Naive B cell (primary cell): ENCODE measurements around the gene KIR2DL1. TPM values are rescaled to one million over a fixed set of nuclear protein-coding genes. Genes with fewer than 3 reads are reported as not detected.
"Not testable (repeated sequence)": the region's sequence is repeated elsewhere in the genome, so short reads cannot be mapped to it uniquely, and the experiment has no call there.

Experiments used
- ATAC-seq, 2 donors: fragments of 150-1000 bp; cut with Tn5 transposase; 2 replicates each; pipeline ENCODE4 v1.10.0; 2021; ENCODE audit warnings: low read depth in 2 of 2, mild to moderate bottlenecking in 2 of 2, moderate library complexity in 2 of 2
- DNase-seq: peaks from one replicate; pipeline ENCODE4 v3.0.0; 2022
- H3K27ac Mint-ChIP-seq, 6 donors: one replicate each; pipeline ENCODE4 v1.8.0; 2020 to 2022; ENCODE audit warnings: mild to moderate bottlenecking in 6 of 6, mixed read lengths in 6 of 6, moderate library complexity in 5 of 6, inconsistent platforms in 2 of 6
- H3K27me3 Mint-ChIP-seq, 3 donors: one replicate each; pipeline ENCODE4 v1.8.0; 2021 to 2022; ENCODE audit warnings: mixed read lengths in 3 of 3, mild to moderate bottlenecking in 1 of 3
- H3K36me3 Mint-ChIP-seq, 2 donors: one replicate each; pipeline ENCODE4 v1.8.0; 2020 to 2022; ENCODE audit warnings: mixed read lengths in 2 of 2, inconsistent platforms in 1 of 2, mild to moderate bottlenecking in 1 of 2
- H3K4me1 Mint-ChIP-seq, 3 donors: one replicate each; pipeline ENCODE4 v1.8.0; 2020 to 2022; ENCODE audit warnings: mixed read lengths in 3 of 3, inconsistent platforms in 1 of 3, mild to moderate bottlenecking in 1 of 3, moderate library complexity in 1 of 3
- H3K4me3 Mint-ChIP-seq, 8 donors: one replicate each; pipeline ENCODE4 v1.8.0; 2020 to 2022; ENCODE audit warnings: mild to moderate bottlenecking in 8 of 8, mixed read lengths in 8 of 8, moderate library complexity in 8 of 8, inconsistent platforms in 2 of 8
- H3K9me3 Mint-ChIP-seq, 7 donors: one replicate each; pipeline ENCODE4 v1.8.0; 2020 to 2022; ENCODE audit warnings: mixed read lengths in 7 of 7, mild to moderate bottlenecking in 5 of 7, inconsistent platforms in 2 of 7, moderate library complexity in 1 of 7
- polyA plus RNA-seq, 6 donors: library from polyadenylated mRNA; unstranded; fragments of 300-500 nt; fragmentation: Illumina TruSeq; gene quantifications; one replicate each; pipeline ENCODE4 v1.2.3, GENCODE V29; 2021; ENCODE audit warnings: low read depth in 6 of 6

Gene KIR2DL1
- polyA plus RNA-seq, 6 donors from 2014 or later: not detected

GRCh38 chr19:54778896-54779295, 9.3 kb downstream of the KIR2DL1 start:
- ATAC-seq, H3K27ac Mint-ChIP-seq, H3K4me3 Mint-ChIP-seq, DNase-seq, H3K9me3 Mint-ChIP-seq, H3K36me3 Mint-ChIP-seq, H3K4me1 Mint-ChIP-seq: not testable (repeated sequence)
- H3K27me3 Mint-ChIP-seq: peaks cover 21 to 45% (median 32%) of the 10 kb centered on the region in 3 donors

- not testable (repeated sequence) for H3K27ac Mint-ChIP-seq, H3K4me1 Mint-ChIP-seq, H3K36me3 Mint-ChIP-seq, H3K4me3 Mint-ChIP-seq, DNase-seq, H3K9me3 Mint-ChIP-seq, ATAC-seq
- peaks cover 31 to 68% (median 54%) of the 10 kb centered on the region in 3 donors for H3K27me3 Mint-ChIP-seq
These were observed 13.3 kb downstream of the KIR2DL1 start for GRCh38 chr19:54782916-54783315.

- not testable (repeated sequence) for H3K27ac Mint-ChIP-seq, ATAC-seq, H3K4me3 Mint-ChIP-seq, H3K9me3 Mint-ChIP-seq, DNase-seq, H3K4me1 Mint-ChIP-seq, H3K36me3 Mint-ChIP-seq
- peaks cover 18 to 62% (median 53%) of the 10 kb centered on the region in 3 donors for H3K27me3 Mint-ChIP-seq
These were observed 16.6 kb downstream of the KIR2DL1 start for GRCh38 chr19:54786091-54786723.

GRCh38 chr19:54788154-54788553, 18.6 kb downstream of the KIR2DL1 start:
- H3K4me1 Mint-ChIP-seq: peaks cover 6 to 18% (median 8%) of the 10 kb centered on the region in 3 donors
- H3K9me3 Mint-ChIP-seq, ATAC-seq, DNase-seq, H3K4me3 Mint-ChIP-seq, H3K36me3 Mint-ChIP-seq, H3K27ac Mint-ChIP-seq: not testable (repeated sequence)
- peaks cover 18 to 45% (median 37%) of the 10 kb centered on the region in 3 donors for H3K27me3 Mint-ChIP-seq

GRCh38 chr19:54790711-54791110, 21.1 kb downstream of the KIR2DL1 start:
- Mint-ChIP-seq H3K9me3 (peaks cover 0 to 4% (median 0%) of the 10 kb centered on the region in 7 donors), H3K4me3 (no peak overlapping the region), H3K36me3 (no peaks in the 10 kb centered on the region), H3K27ac (no peak overlapping the region), H3K27me3 (peaks cover 8 to 28% (median 26%) of the 10 kb centered on the region in 3 donors), H3K4me1 (peaks cover 12 to 26% (median 16%) of the 10 kb centered on the region in 3 donors)
- ATAC-seq (no peak), DNase-seq (no peak)

DNA sequence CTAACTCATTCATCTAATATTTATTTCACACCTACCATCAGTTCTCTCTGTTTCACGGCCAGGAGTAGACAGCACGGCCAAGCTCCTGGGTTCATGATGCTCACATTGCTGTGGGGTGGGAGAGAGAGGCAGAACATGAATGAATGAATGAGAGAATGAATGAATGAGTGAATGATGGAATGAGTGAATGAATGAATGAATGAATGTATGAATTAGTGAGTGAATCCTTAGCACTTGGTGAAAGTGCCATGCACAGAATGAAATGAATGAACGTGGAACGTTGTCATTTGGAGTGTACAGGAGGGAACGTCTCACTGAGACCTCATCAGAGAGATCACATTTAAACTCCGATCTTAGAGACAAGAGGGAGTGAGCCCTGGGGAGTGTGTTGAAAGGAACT, 21.9 kb downstream of the KIR2DL1 start:
- DNase-seq (no peak), ATAC-seq (no peak)
- Mint-ChIP-seq H3K4me1 (peaks cover 14 to 30% (median 20%) of the 10 kb centered on the region in 3 donors), H3K4me3 (peak overlapping the region in 3 of 8 donors; percentile 5 to 64 (median 49)), H3K36me3 (no peaks in the 10 kb centered on the region), H3K27ac (peak overlapping the region in 1 of 6 donors; percentile 50), H3K9me3 (peaks cover 0 to 4% (median 0%) of the 10 kb centered on the region in 7 donors), H3K27me3 (peaks cover 7 to 24% (median 21%) of the 10 kb centered on the region in 3 donors)

- ATAC-seq: no peak
- Mint-ChIP-seq H3K4me1 (peaks cover 11 to 30% (median 20%) of the 10 kb centered on the region in 3 donors), H3K27ac (peak overlapping the region in 4 of 6 donors; percentile 46 to 73 (median 60)), H3K4me3 (peak overlapping the region; percentile 70 to 81 (median 75)), H3K9me3 (no peaks in the 10 kb centered on the region), H3K27me3 (peaks cover 8 to 21% (median 20%) of the 10 kb centered on the region in 3 donors), H3K36me3 (no peaks in the 10 kb centered on the region)
- no peak for DNase-seq
These were observed 23.2 kb downstream of the KIR2DL1 start for GRCh38 chr19:54792814-54793213.

DNA sequence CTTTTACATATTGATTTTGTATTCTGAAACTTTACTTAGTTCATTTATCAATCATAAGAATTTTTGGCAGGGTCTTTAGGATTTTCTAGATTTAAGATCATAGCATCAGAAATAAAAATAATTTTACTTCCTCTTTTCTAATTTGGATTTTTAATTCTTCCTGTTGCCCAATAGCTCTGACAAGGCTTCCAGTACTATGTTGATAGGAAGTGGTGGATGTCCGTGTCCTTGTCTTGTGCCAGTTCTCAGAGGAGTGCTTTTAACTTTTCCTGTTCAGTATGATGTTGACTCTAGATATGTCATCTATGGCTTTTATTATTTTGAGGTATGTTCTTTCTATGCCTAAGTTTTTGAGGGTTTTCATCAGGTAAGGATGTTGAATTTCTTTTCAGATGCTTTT, 26.2 kb downstream of the KIR2DL1 start:
- H3K27ac Mint-ChIP-seq: peak overlapping the region in 1 of 6 donors; percentile 3
- DNase-seq (no peak), ATAC-seq (no peak)
- peaks cover 7 to 25% (median 15%) of the 10 kb centered on the region in 3 donors for H3K27me3 Mint-ChIP-seq
- no peaks in the 10 kb centered on the region for H3K36me3 Mint-ChIP-seq
- H3K4me1 Mint-ChIP-seq: peaks cover 11 to 30% (median 20%) of the 10 kb centered on the region in 3 donors
- peaks cover 0 to 10% (median 0%) of the 10 kb centered on the region in 7 donors for H3K9me3 Mint-ChIP-seq
- no peak overlapping the region for H3K4me3 Mint-ChIP-seq

GRCh38 chr19:54803410-54803809, 33.8 kb downstream of the KIR2DL1 start, which contains the start of gene KIR2DL4:
Gene KIR2DL4 (plus strand): TSS chr19:54803610. CDS start chr19:54803652, 42 bp downstream.
- Mint-ChIP-seq H3K4me3 (no peak within 1 kb of the TSS), H3K27me3 (peaks cover 40 to 47% (median 41%) of the 10 kb centered on the region in 3 donors), H3K4me1 (no peaks in the 10 kb centered on the region), H3K9me3 (peaks cover 0 to 10% (median 3%) of the 10 kb centered on the region in 7 donors), H3K36me3 (no peaks in the 10 kb centered on the region), H3K27ac (peak within 1 kb of the TSS in 1 of 6 donors; percentile 53)
- ATAC-seq (no peak), DNase-seq (no peak)

GRCh38 chr19:54804101-54804500, 34.5 kb downstream of the KIR2DL1 start:
- Mint-ChIP-seq H3K9me3 (peaks cover 0 to 7% (median 3%) of the 10 kb centered on the region in 7 donors), H3K36me3 (no peaks in the 10 kb centered on the region), H3K4me1 (no peaks in the 10 kb centered on the region), H3K27ac (no peak overlapping the region), H3K4me3 (no peak overlapping the region), H3K27me3 (peaks cover 42 to 46% (median 44%) of the 10 kb centered on the region in 3 donors)
- DNase-seq: no peak
- ATAC-seq: no peak

DNA sequence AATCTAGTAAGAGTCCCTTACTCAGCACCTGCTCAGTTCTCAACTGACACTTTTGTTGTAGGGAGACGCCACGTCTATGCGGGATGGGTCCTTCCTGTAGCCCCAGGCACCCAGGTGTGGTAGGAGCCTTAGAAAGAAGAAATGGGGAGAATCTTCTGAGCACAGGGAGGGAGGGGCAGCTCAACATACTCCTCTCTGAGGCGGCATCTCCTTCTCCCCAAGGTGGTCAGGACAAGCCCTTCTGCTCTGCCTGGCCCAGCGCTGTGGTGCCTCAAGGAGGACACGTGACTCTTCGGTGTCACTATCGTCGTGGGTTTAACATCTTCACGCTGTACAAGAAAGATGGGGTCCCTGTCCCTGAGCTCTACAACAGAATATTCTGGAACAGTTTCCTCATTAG, 35.0 kb downstream of the KIR2DL1 start:
- Mint-ChIP-seq H3K4me3 (no peak overlapping the region), H3K36me3 (no peaks in the 10 kb centered on the region), H3K27ac (no peak overlapping the region), H3K9me3 (peaks cover 0 to 5% (median 1%) of the 10 kb centered on the region in 7 donors), H3K4me1 (no peaks in the 10 kb centered on the region), H3K27me3 (peaks cover 41 to 45% (median 44%) of the 10 kb centered on the region in 3 donors)
- DNase-seq: no peak
- no peak for ATAC-seq

GRCh38 chr19:54805665-54806515, 36.3 kb downstream of the KIR2DL1 start:
- ATAC-seq: no peak
- no peak overlapping the region for H3K27ac Mint-ChIP-seq
- peaks cover 46 to 57% (median 46%) of the 10 kb centered on the region in 3 donors for H3K27me3 Mint-ChIP-seq
- no peak for DNase-seq
- H3K36me3 Mint-ChIP-seq: no peaks in the 10 kb centered on the region
- H3K9me3 Mint-ChIP-seq: peaks cover 0 to 7% (median 4%) of the 10 kb centered on the region in 7 donors
- no peak overlapping the region for H3K4me3 Mint-ChIP-seq
- no peaks in the 10 kb centered on the region for H3K4me1 Mint-ChIP-seq

DNA sequence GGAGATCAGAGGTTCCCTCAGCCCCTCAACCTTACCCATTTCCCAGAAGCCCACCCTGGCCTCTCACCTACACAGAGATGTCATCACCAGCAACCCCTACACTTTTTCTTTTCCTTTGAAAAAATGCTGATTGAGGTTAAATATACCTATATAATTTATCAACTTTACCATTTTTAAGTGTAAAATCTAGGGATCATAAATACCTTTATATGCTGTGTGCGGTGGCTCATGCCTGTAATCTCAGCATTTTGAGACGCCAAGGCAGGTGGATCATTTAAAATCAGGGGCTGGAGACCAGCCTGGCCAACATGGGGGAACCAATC, 36.9 kb downstream of the KIR2DL1 start:
- no peak for ATAC-seq
- no peaks in the 10 kb centered on the region for H3K4me1 Mint-ChIP-seq
- no peak for DNase-seq
- H3K27ac Mint-ChIP-seq: no peak overlapping the region
- H3K9me3 Mint-ChIP-seq: peaks cover 0 to 12% (median 4%) of the 10 kb centered on the region in 7 donors
- no peak overlapping the region for H3K4me3 Mint-ChIP-seq
- no peaks in the 10 kb centered on the region for H3K36me3 Mint-ChIP-seq
- peaks cover 41 to 60% (median 42%) of the 10 kb centered on the region in 3 donors for H3K27me3 Mint-ChIP-seq
